VCaP (cell line): Measurements from ENCODE around the gene MYO7B.
A peak's percentile ranks its signal among the peaks of the same experiment; 100 is the strongest.

ENCODE experiments used
- H3K27ac ChIP-seq: fragments of 450-650 bp; 2 replicates; pipeline ENCODE4 v1.5.1; 2017
- TF ChIP-seq, protein P1 (sequence below): fragments of 450-650 bp; conservative IDR thresholded peaks from 2 replicates; pipeline ENCODE4 v1.5.1; 2017; ENCODE audit warnings: mild to moderate bottlenecking, moderate library complexity

MYO7B gene

DNA sequence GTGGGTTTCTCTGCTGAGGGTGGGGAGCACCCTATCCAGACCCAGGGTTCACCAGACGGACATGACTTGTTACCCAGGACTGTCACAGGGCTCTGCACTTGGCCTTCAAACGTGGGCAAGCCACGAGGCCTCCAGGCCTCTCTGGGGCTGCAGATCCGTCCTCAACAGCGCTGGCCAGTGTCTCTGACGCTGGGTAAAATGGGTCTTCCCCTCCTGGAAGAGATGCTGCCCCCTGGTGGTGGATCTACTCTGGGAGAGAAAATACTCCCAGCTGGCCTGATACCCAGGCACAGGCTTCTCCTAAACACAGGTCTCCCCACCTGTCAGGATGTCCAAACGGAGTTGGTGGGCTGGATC, 114.2 kb downstream of the MYO7B start:
- TF ChIP-seq, protein P1, sequence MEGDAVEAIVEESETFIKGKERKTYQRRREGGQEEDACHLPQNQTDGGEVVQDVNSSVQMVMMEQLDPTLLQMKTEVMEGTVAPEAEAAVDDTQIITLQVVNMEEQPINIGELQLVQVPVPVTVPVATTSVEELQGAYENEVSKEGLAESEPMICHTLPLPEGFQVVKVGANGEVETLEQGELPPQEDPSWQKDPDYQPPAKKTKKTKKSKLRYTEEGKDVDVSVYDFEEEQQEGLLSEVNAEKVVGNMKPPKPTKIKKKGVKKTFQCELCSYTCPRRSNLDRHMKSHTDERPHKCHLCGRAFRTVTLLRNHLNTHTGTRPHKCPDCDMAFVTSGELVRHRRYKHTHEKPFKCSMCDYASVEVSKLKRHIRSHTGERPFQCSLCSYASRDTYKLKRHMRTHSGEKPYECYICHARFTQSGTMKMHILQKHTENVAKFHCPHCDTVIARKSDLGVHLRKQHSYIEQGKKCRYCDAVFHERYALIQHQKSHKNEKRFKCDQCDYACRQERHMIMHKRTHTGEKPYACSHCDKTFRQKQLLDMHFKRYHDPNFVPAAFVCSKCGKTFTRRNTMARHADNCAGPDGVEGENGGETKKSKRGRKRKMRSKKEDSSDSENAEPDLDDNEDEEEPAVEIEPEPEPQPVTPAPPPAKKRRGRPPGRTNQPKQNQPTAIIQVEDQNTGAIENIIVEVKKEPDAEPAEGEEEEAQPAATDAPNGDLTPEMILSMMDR = peak; percentile 89
- peak overlapping the region; percentile 31; the same call in 1 of the 2 replicates for H3K27ac ChIP-seq

DNA sequence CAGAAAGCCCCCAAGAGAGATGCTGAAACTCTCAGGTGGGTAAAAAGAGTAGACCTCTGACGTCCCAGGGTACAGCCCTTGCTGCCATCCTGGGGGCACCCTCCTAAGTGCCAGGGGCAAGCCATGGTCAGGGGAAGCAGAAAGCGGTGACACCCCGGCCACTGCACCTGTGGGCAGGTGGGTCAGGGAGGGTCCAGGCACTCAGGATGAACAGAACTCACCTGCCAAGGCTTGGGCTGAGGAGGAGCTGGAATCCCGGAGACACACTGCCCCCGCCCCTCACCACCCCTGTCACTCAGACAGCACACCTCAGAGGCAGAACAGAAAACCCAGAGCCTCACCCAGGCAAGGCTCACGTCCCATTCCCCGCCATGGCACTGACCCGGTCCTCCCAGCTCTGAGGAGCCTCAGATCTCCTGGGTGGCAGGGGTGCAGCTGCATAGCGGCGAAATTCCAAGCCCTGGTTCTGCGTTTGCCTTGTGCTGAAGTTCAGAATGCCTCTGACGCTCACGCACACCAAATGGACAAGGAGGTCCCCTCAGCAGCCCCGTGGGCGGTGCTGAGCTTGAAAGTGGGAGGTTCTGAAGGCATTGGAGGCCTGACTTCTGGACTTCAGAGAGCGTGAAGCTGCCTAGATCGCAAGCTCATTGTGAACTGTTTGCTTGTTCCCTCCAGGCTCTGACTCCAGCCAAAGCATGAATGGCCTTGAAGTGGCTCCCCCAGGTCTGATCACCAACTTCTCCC, 114.7 kb downstream of the MYO7B start:
- H3K27ac ChIP-seq = no peak overlapping the region
- TF ChIP-seq, protein P1 = peak; percentile 42

DNA sequence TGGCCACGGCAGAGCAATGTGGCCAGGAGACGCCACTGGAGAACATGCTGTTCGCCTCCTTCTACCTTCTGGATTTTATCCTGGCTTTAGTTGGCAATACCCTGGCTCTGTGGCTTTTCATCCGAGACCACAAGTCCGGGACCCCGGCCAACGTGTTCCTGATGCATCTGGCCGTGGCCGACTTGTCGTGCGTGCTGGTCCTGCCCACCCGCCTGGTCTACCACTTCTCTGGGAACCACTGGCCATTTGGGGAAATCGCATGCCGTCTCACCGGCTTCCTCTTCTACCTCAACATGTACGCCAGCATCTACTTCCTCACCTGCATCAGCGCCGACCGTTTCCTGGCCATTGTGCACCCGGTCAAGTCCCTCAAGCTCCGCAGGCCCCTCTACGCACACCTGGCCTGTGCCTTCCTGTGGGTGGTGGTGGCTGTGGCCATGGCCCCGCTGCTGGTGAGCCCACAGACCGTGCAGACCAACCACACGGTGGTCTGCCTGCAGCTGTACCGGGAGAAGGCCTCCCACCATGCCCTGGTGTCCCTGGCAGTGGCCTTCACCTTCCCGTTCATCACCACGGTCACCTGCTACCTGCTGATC, 115.4 kb downstream of the MYO7B start:
- TF ChIP-seq, protein P1 = no peak
- H3K27ac ChIP-seq = no peak overlapping the region

DNA sequence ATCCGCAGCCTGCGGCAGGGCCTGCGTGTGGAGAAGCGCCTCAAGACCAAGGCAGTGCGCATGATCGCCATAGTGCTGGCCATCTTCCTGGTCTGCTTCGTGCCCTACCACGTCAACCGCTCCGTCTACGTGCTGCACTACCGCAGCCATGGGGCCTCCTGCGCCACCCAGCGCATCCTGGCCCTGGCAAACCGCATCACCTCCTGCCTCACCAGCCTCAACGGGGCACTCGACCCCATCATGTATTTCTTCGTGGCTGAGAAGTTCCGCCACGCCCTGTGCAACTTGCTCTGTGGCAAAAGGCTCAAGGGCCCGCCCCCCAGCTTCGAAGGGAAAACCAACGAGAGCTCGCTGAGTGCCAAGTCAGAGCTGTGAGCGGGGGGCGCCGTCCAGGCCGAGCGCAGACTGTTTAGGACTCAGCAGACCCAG, 115.9 kb downstream of the MYO7B start:
- TF ChIP-seq, protein P1 = no peak
- H3K27ac ChIP-seq = no peak overlapping the region

DNA sequence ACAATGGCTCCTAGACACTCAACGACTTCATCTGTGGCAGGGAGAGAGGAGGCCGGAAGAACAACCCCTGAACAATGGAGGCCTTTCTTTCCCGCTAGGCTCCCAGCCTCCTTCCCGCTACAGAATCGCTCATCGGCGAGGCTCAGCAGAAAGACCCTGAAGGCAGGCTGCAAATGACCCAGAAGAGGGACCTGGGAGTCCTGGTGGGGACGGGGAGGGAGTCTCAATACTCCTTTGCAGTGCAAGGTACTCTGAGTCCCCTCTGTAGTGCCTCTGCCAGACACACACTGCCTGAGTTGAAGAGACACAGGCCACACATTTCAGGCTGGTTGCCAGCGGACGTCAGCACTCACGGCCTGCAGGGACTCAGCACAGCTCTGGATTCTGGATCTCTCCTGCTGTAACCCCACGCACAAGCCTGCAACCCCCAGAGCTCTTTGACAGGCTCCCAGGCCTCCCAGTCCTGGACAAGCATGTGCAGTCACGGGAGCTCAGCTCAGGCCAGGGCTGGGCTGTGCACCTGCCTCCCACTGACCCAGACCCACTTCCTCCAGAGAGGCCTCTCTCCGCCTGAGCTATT, 116.6 kb downstream of the MYO7B start:
- no peak overlapping the region for H3K27ac ChIP-seq
- TF ChIP-seq, protein P1 = no peak

DNA sequence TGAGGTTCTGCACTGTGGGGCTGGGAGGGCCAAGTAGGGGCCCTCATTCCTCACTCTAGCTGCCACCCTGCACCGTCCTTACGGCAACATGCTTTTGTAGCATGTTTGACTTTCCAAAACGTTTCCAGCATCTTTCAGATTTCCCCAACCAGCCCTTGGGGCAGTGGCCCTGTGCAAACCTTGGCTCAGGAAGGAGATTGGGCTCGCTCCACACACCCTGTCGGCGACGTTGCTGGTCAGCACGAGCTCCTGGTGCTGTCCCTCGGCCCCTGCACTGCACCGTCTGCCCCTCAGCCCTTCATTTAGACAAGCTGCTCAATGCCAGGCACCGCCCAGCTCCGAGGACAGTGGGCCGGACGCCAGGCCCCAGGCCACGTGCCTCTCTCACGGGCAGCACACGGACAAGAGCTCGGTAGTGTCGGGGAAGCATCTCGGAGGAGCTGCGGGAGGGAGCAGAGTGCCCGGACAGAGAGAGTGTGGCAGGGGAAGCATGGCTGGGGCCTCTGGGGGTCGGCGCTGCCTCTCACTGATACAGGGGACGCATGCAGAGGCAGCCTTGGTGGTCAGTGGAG, 117.4 kb downstream of the MYO7B start:
- no peak overlapping the region for H3K27ac ChIP-seq
- TF ChIP-seq, protein P1 = no peak

DNA sequence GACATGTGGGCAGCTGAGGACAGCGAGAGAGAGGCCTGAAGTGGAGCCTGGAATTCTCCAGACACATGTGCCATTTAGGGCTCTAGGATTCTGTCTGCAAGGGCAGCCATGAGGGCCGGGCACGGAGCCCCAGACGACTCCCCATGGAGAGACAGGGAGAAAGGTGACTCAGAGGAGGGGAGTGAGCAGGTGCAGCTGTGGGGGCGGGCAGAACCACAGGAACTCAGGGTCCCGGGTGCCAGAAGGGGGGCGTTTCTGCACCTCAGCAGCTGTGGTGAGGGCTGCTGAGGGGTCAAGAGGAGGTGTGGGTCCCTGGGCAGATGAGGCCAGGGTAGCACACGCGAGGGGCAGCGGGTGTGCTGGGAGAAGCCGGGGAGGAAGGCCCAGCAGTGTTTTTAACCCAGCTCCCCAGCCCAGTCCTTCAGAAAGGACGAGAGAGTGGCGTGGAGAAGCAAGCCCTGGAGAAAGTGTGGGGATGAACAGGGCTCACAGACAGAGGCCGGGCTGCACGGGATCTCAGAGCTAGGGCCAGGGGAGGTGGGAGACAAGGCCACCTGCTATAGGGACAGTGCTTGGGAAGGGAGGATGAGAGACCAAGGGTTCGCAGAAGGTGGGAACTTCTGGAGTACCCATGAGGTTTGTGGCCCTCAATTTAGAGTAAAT, 118.1 kb downstream of the MYO7B start:
- H3K27ac ChIP-seq = no peak overlapping the region
- TF ChIP-seq, protein P1 = no peak
